GM18508 (cell line): Measurements from ENCODE around the gene VAPB.
"Not testable (repeated sequence)": the region's sequence is repeated elsewhere in the genome, so short reads cannot be mapped to it uniquely, and the experiment has no call there.

ENCODE experiments used
- ATAC-seq: cut with Tn5 transposase; IDR thresholded peaks from one replicate; pipeline ENCODE4 v1.9.1; 2021; ENCODE audit warnings: moderate number of reproducible peaks; ENCODE audit not compliant: insufficient read depth, unreplicated experiment

VAPB gene

GRCh38 chr20:58405504-58406291 is 16.7 kb downstream of the VAPB start:
- no peak for ATAC-seq

GRCh38 chr20:58406422-58407001 is 17.5 kb downstream of the VAPB start:
- no peak for ATAC-seq

- ATAC-seq = no peak
Measured at GRCh38 chr20:58407201-58407873, 18.3 kb downstream of the VAPB start.

- no peak for ATAC-seq
Measured at GRCh38 chr20:58407966-58408557, 19.0 kb downstream of the VAPB start.

GRCh38 chr20:58408603-58409246 is 19.7 kb downstream of the VAPB start:
- ATAC-seq = no peak

GRCh38 chr20:58414216-58414615 is 25.2 kb downstream of the VAPB start:
- not testable (repeated sequence) for ATAC-seq

GRCh38 chr20:58414786-58415185 is 25.8 kb downstream of the VAPB start:
- ATAC-seq = not testable (repeated sequence)

- ATAC-seq = no peak
Measured at GRCh38 chr20:58416057-58416456, 27.0 kb downstream of the VAPB start.

GRCh38 chr20:58416835-58417234 is 27.8 kb downstream of the VAPB start:
- ATAC-seq = no peak

- no peak for ATAC-seq
Measured at GRCh38 chr20:58417438-58417837, 28.4 kb downstream of the VAPB start.

- ATAC-seq = no peak
Measured at GRCh38 chr20:58418949-58419748, 30.1 kb downstream of the VAPB start.

GRCh38 chr20:58420798-58421496 is 31.9 kb downstream of the VAPB start:
- no peak for ATAC-seq

- no peak for ATAC-seq
Measured at GRCh38 chr20:58421497-58421850, 32.4 kb downstream of the VAPB start.

GRCh38 chr20:58424218-58424969 is 35.4 kb downstream of the VAPB start:
- ATAC-seq = no peak

GRCh38 chr20:58427571-58427970 is 38.5 kb downstream of the VAPB start:
- not testable (repeated sequence) for ATAC-seq

- no peak for ATAC-seq
Measured at GRCh38 chr20:58428364-58428763, 39.3 kb downstream of the VAPB start.

GRCh38 chr20:58429303-58429702 is 40.3 kb downstream of the VAPB start:
- ATAC-seq = no peak

GRCh38 chr20:58431134-58431533 is 42.1 kb downstream of the VAPB start:
- ATAC-seq = no peak
